T-helper 1 cell treated with Interleukin-12 subunit alpha and Interleukin-12 subunit beta and Interleukin-4 antibody, amounts not matched to agents 30 μg/mL and 1 μg/mL, for 36 hours (primary cell): ENCODE results near the gene MAL.
"Not testable (repeated sequence)": the region's sequence is repeated elsewhere in the genome, so short reads cannot be mapped to it uniquely, and the experiment has no call there.

ENCODE experiments used
- H3K27ac Mint-ChIP-seq: one replicate; pipeline ENCODE4 v1.8.0; 2021; ENCODE audit warnings: mild to moderate bottlenecking, mixed read lengths
- H3K27me3 Mint-ChIP-seq: one replicate; pipeline ENCODE4 v1.8.0; 2021; ENCODE audit warnings: low read depth, mixed read lengths
- H3K36me3 Mint-ChIP-seq: one replicate; pipeline ENCODE4 v1.8.0; 2021; ENCODE audit warnings: low read depth, mixed read lengths
- H3K4me1 Mint-ChIP-seq: one replicate; pipeline ENCODE4 v1.8.0; 2021; ENCODE audit warnings: low read depth, mixed read lengths
- H3K4me3 Mint-ChIP-seq: one replicate; pipeline ENCODE4 v1.8.0; 2021; ENCODE audit warnings: mild to moderate bottlenecking, moderate library complexity, mixed read lengths
- H3K9me3 Mint-ChIP-seq: one replicate; pipeline ENCODE4 v1.8.0; 2021; ENCODE audit warnings: mixed read lengths

Gene MAL

GRCh38 chr2:95077861-95078603 lies 52.5 kb downstream of the MAL start:
- Mint-ChIP-seq H3K9me3 (no peaks in the 10 kb centered on the region), H3K4me1 (peaks cover 58% of the 10 kb centered on the region), H3K27me3 (no peaks in the 10 kb centered on the region), H3K27ac (peak overlapping the region; percentile 86), H3K4me3 (peak overlapping the region; percentile 89), H3K36me3 (peaks cover 7% of the 10 kb centered on the region)

- H3K27ac Mint-ChIP-seq = peak overlapping the region; percentile 82
- H3K27me3 Mint-ChIP-seq = no peaks in the 10 kb centered on the region
- no peaks in the 10 kb centered on the region for H3K9me3 Mint-ChIP-seq
- H3K4me1 Mint-ChIP-seq = peaks cover 46% of the 10 kb centered on the region
- peaks cover 10% of the 10 kb centered on the region for H3K36me3 Mint-ChIP-seq
- H3K4me3 Mint-ChIP-seq = peak overlapping the region; percentile 56
These were observed 53.7 kb downstream of the MAL start for GRCh38 chr2:95079199-95079683.

DNA sequence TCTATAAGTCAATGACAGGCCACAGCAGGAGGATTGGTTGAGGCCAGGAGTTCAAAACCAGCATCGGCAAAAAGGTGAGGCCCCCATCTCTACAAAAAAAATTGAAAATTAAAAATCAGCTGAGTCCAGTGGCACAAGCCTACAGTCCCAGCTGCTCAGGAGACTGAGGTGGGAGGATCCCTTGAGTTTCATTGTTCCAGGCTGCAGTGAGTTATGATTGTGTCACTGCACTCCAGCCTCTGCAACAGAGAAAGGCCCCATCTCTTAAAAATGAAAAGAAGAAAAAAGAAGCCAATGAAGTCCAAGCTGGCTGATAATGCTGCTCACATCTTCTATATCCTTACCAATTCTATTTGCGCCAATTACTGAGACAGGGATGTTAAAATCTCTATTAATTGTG lies 57.0 kb downstream of the MAL start:
- H3K27ac Mint-ChIP-seq = no peak overlapping the region
- H3K9me3 Mint-ChIP-seq = no peaks in the 10 kb centered on the region
- H3K4me3 Mint-ChIP-seq = no peak overlapping the region
- no peaks in the 10 kb centered on the region for H3K27me3 Mint-ChIP-seq
- peaks cover 25% of the 10 kb centered on the region for H3K4me1 Mint-ChIP-seq
- peaks cover 25% of the 10 kb centered on the region for H3K36me3 Mint-ChIP-seq

- Mint-ChIP-seq H3K9me3 (no peaks in the 10 kb centered on the region), H3K27ac (no peak overlapping the region), H3K36me3 (peaks cover 35% of the 10 kb centered on the region), H3K4me1 (no peaks in the 10 kb centered on the region), H3K27me3 (no peaks in the 10 kb centered on the region), H3K4me3 (no peak overlapping the region)
These were observed 60.5 kb downstream of the MAL start for GRCh38 chr2:95086017-95086416.

- H3K9me3 Mint-ChIP-seq = no peaks in the 10 kb centered on the region
- no peak overlapping the region for H3K4me3 Mint-ChIP-seq
- peaks cover 41% of the 10 kb centered on the region for H3K36me3 Mint-ChIP-seq
- H3K27ac Mint-ChIP-seq = no peak overlapping the region
- H3K4me1 Mint-ChIP-seq = peaks cover 2% of the 10 kb centered on the region
- H3K27me3 Mint-ChIP-seq = no peaks in the 10 kb centered on the region
These were observed 61.9 kb downstream of the MAL start for GRCh38 chr2:95087379-95087778.

DNA sequence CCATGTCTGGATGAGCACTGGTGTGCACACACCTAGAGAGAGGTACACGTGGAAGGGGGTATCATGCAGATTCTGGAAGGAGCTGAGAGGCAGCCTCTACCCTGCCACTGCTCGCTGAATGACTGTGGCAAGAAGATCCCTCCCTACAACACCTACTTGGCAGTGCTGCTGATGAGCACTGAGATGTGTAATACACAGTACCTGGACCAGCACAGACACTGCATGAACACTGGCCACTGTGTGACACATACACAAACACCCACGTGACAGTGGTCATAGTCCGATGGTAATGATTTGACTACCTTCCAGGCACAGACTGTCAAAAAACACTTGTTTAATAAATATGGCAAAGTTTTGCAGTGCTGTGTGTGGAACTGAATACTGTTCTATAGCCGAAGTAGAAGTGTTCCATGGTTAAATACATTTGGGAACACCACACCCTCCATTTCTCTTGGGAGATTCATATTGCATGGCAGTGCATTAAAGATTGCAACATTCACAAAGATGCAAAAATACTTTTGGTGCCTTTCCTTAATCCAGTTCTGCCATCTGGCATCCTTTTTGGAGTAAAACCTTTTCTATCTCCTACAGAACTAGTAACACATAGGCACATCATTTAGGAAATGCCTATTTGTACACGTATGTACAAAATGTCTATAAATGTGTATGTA lies 66.5 kb downstream of the MAL start:
- Mint-ChIP-seq H3K9me3 (no peaks in the 10 kb centered on the region), H3K27me3 (no peaks in the 10 kb centered on the region)

DNA sequence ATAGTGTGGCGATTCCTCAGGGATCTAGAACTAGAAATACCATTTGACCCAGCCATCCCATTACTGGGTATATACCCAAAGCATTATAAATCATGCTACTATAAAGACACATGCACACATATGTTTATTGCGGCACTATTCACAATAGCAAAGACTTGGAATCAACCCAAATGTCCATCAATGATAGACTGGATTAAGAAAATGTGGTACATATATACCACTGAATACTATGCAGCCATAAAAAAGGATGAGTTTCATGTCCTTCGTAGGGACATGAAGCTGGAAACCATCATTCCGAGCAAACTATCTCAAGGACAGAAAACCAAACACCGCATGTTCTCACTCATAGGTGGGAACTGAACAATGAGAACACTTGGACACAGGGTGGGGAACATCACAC lies 72.8 kb downstream of the MAL start:
- peaks cover 65% of the 10 kb centered on the region for H3K36me3 Mint-ChIP-seq

More for the DNA sequence above, 66.5 kb downstream of the MAL start:
- no peak overlapping the region for H3K4me3 Mint-ChIP-seq
- peaks cover 18% of the 10 kb centered on the region for H3K4me1 Mint-ChIP-seq
- peaks cover 52% of the 10 kb centered on the region for H3K36me3 Mint-ChIP-seq
- H3K27ac Mint-ChIP-seq = no peak overlapping the region

GRCh38 chr2:95099910-95100309 lies 74.4 kb downstream of the MAL start:
- H3K9me3 Mint-ChIP-seq = peaks cover 4% of the 10 kb centered on the region
- H3K36me3 Mint-ChIP-seq = peaks cover 62% of the 10 kb centered on the region
- H3K4me3 Mint-ChIP-seq = no peak overlapping the region
- H3K27me3 Mint-ChIP-seq = no peaks in the 10 kb centered on the region
- no peak overlapping the region for H3K27ac Mint-ChIP-seq
- peaks cover 12% of the 10 kb centered on the region for H3K4me1 Mint-ChIP-seq

More for the DNA sequence above, 72.8 kb downstream of the MAL start:
- not testable (repeated sequence) for H3K27me3 Mint-ChIP-seq, H3K27ac Mint-ChIP-seq, H3K4me3 Mint-ChIP-seq, H3K9me3 Mint-ChIP-seq
- peaks cover 16% of the 10 kb centered on the region for H3K4me1 Mint-ChIP-seq
